Stimulated activated CD4-positive, alpha-beta T cell treated with anti-CD3 and anti-CD28 coated beads, TNF-alpha, amount 100 ng/mL, for 48 hours (primary cell): Measurements from ENCODE around the gene MMP2.

Source experiments
- DNase-seq, 3 donors: peaks; one replicate each; pipeline ENCODE4 v3.0.0-alpha.2; 2020; ENCODE audit warnings: low read depth in 3 of 3

The MMP2 gene

GRCh38 chr16:55494994-55495421, 16.0 kb downstream of the MMP2 start:
- no peak for DNase-seq

- DNase-seq = no peak
Observed at GRCh38 chr16:55495616-55496289, 16.8 kb downstream of the MMP2 start.

GRCh38 chr16:55496509-55497145, 17.6 kb downstream of the MMP2 start:
- no peak for DNase-seq

- DNase-seq = no peak
Observed at GRCh38 chr16:55497558-55497957, 18.6 kb downstream of the MMP2 start.

- DNase-seq = no peak
Observed at GRCh38 chr16:55498101-55498500, 19.1 kb downstream of the MMP2 start.

- no peak for DNase-seq
Observed at GRCh38 chr16:55499281-55499680, 20.3 kb downstream of the MMP2 start.

GRCh38 chr16:55499951-55500529, 21.0 kb downstream of the MMP2 start:
- peak in 2 of 3 donors; percentile 4 to 13 for DNase-seq

- DNase-seq = no peak
Observed at GRCh38 chr16:55500530-55501011, 21.6 kb downstream of the MMP2 start.

- no peak for DNase-seq
Observed at GRCh38 chr16:55501549-55502322, 22.7 kb downstream of the MMP2 start.

GRCh38 chr16:55502801-55503366, 23.9 kb downstream of the MMP2 start:
- no peak for DNase-seq

- DNase-seq = no peak
Observed at GRCh38 chr16:55503726-55504550, 24.9 kb downstream of the MMP2 start.

GRCh38 chr16:55505333-55506015, 26.5 kb downstream of the MMP2 start:
- no peak for DNase-seq

- no peak for DNase-seq
Observed at GRCh38 chr16:55506083-55506482, 27.1 kb downstream of the MMP2 start.

GRCh38 chr16:55506708-55507107, 27.7 kb downstream of the MMP2 start:
- DNase-seq = no peak

GRCh38 chr16:55508271-55508921, 29.4 kb downstream of the MMP2 start:
- no peak for DNase-seq

GRCh38 chr16:55508941-55509931, 30.2 kb downstream of the MMP2 start, which contains the start of gene LPCAT2:
Gene LPCAT2, plus strand, starts transcription at chr16:55509072. Its CDS starts 110 bp downstream, at chr16:55509182.
- DNase-seq = peak in 2 of 3 donors; percentile 39 to 41

- DNase-seq = no peak
Observed at GRCh38 chr16:55510185-55510805, 31.3 kb downstream of the MMP2 start.

- DNase-seq = no peak
Observed at GRCh38 chr16:55512941-55513340, 33.9 kb downstream of the MMP2 start.
